Neural cell (in vitro differentiated cells): ENCODE data around the gene GPANK1. TPM values are rescaled to one million over a fixed set of nuclear protein-coding genes. Genes with fewer than 3 reads are reported as not detected.
A peak's percentile ranks its signal among the peaks of the same experiment; 100 is the strongest.

Experiments used
- H2AFZ ChIP-seq: fragments of 200-600, 300-800 bp; sonication (generic), shearing (Covaris generic); 2 replicates; pipeline ENCODE4 v1.6.0; 2014; ENCODE audit warnings: low read depth, mild to moderate bottlenecking, antibody characterized with exemption, low read length, moderate library complexity
- H3F3A ChIP-seq: fragments of 200-600 bp; shearing (Covaris generic); 2 replicates; pipeline ENCODE4 v1.6.1; 2016; ENCODE audit warnings: mild to moderate bottlenecking, moderate library complexity, mixed read lengths, antibody characterized with exemption, low read length; ENCODE audit not compliant: insufficient read depth, poor library complexity, severe bottlenecking
- H3K27ac ChIP-seq: fragments of 200-600, 300-800 bp; sonication (generic), shearing (Covaris generic); 2 replicates; pipeline ENCODE4 v1.5.1; 2014; ENCODE audit warnings: mild to moderate bottlenecking, low read length, moderate library complexity
- H3K27me3 ChIP-seq: fragments of 300-800, 200-600 bp; sonication (generic), shearing (Covaris generic); 2 replicates; pipeline ENCODE4 v1.6.0; 2014; ENCODE audit warnings: mild to moderate bottlenecking, low read depth, low read length, moderate library complexity; ENCODE audit not compliant: insufficient read depth
- H3K36me3 ChIP-seq: fragments of 300-800, 200-600 bp; sonication (generic), shearing (Covaris generic); 2 replicates; pipeline ENCODE4 v1.5.1; 2014; ENCODE audit warnings: mild to moderate bottlenecking, antibody characterized with exemption, low read length, moderate library complexity; ENCODE audit not compliant: insufficient read depth
- H3K4me2 ChIP-seq: fragments of 300-800, 200-600 bp; sonication (generic), shearing (Covaris generic); 2 replicates; pipeline ENCODE4 v1.6.0; 2014; ENCODE audit warnings: mild to moderate bottlenecking, low read length
- H3K4me3 ChIP-seq: fragments of 300-800, 200-600 bp; sonication (generic), shearing (Covaris generic); 2 replicates; pipeline ENCODE4 v1.5.1; 2014; ENCODE audit warnings: mild to moderate bottlenecking, low read length, moderate library complexity
- H3K79me2 ChIP-seq: fragments of 200-600 bp; shearing (Covaris generic); replicated peaks from 2 replicates; pipeline ENCODE4 v1.6.0; 2014; ENCODE audit warnings: mild to moderate bottlenecking, low read length, moderate library complexity; ENCODE audit not compliant: insufficient read depth
- H3K9ac ChIP-seq: fragments of 300-800, 200-600 bp; sonication (generic), shearing (Covaris generic); 2 replicates; pipeline ENCODE4 v1.6.1; 2016; ENCODE audit warnings: mild to moderate bottlenecking, low read length, mixed read lengths
- H3K9me2 ChIP-seq: fragments of 200-600 bp; shearing (Covaris generic); 2 replicates; pipeline ENCODE4 v1.6.1; 2016; ENCODE audit warnings: mild to moderate bottlenecking, low read length, mixed read lengths; ENCODE audit not compliant: insufficient read depth
- H3K9me3 ChIP-seq: fragments of 200-600, 300-800 bp; sonication (generic), shearing (Covaris generic); 2 replicates; pipeline ENCODE4 v1.6.1; 2016; ENCODE audit warnings: mild to moderate bottlenecking, mixed run types, low read length, moderate library complexity, mixed read lengths
- H4K20me1 ChIP-seq: fragments of 200-600 bp; shearing (Covaris generic); 2 replicates; pipeline ENCODE4 v1.6.1; 2016; ENCODE audit warnings: mild to moderate bottlenecking, mixed run types; ENCODE audit not compliant: insufficient read depth
- EP300 ChIP-seq: fragments of 450-650 bp; conservative IDR thresholded peaks from 2 replicates; pipeline ENCODE4 v1.6.1; 2014; ENCODE audit warnings: antibody characterized with exemption, mild to moderate bottlenecking, moderate library complexity; ENCODE audit not compliant: poor library complexity, severe bottlenecking
- EZH2 ChIP-seq: fragments of 200-600, 300-800 bp; shearing (Covaris generic), sonication (generic); IDR thresholded peaks from 2 replicates; pipeline ENCODE4 v1.6.1; 2014; ENCODE audit warnings: antibody characterized with exemption, low read length, borderline replicate concordance, mild to moderate bottlenecking; ENCODE audit not compliant: insufficient read depth, poor library complexity, severe bottlenecking
- MXI1 ChIP-seq: fragments of 450-650 bp; conservative IDR thresholded peaks from 2 replicates; pipeline ENCODE4 v1.6.1; 2014; ENCODE audit warnings: antibody characterized with exemption, mild to moderate bottlenecking; ENCODE audit not compliant: poor library complexity, severe bottlenecking
- POLR2AphosphoS5 ChIP-seq: IDR thresholded peaks from 2 replicates; pipeline ENCODE4 v1.6.1; 2012
- RAD21 ChIP-seq: fragments of 450-650 bp; conservative IDR thresholded peaks from 2 replicates; pipeline ENCODE4 v1.6.1; 2014; ENCODE audit warnings: antibody characterized with exemption, mild to moderate bottlenecking, moderate library complexity
- SMC3 ChIP-seq: fragments of 450-650 bp; conservative IDR thresholded peaks from 2 replicates; pipeline ENCODE4 v1.6.1; 2014; ENCODE audit warnings: antibody characterized with exemption, mild to moderate bottlenecking, moderate library complexity; ENCODE audit not compliant: poor library complexity
- TAF1 ChIP-seq: IDR thresholded peaks from 2 replicates; pipeline ENCODE4 v1.6.1; 2012; ENCODE audit warnings: low read depth
- polyA plus RNA-seq: library from polyadenylated mRNA; depleted of rRNA; stranded (reverse); fragments of >200 nt; gene quantifications from 2 replicates; pipeline ENCODE4 v1.2.3, GENCODE V29; 2014
- TF ChIP-seq, protein P1 (sequence below): fragments of 450-650 bp; IDR thresholded peaks from 2 replicates; pipeline ENCODE4 v1.5.1; 2014; ENCODE audit warnings: antibody characterized with exemption, mild to moderate bottlenecking, moderate library complexity; ENCODE audit not compliant: poor library complexity, severe bottlenecking
- TF ChIP-seq, protein P2 (sequence below): IDR thresholded peaks from 2 replicates; pipeline ENCODE4 v1.6.1; 2012; ENCODE audit warnings: borderline replicate concordance

The GPANK1 gene
- polyA plus RNA-seq, 1 donor from 2014 or later = 18.4 TPM

DNA sequence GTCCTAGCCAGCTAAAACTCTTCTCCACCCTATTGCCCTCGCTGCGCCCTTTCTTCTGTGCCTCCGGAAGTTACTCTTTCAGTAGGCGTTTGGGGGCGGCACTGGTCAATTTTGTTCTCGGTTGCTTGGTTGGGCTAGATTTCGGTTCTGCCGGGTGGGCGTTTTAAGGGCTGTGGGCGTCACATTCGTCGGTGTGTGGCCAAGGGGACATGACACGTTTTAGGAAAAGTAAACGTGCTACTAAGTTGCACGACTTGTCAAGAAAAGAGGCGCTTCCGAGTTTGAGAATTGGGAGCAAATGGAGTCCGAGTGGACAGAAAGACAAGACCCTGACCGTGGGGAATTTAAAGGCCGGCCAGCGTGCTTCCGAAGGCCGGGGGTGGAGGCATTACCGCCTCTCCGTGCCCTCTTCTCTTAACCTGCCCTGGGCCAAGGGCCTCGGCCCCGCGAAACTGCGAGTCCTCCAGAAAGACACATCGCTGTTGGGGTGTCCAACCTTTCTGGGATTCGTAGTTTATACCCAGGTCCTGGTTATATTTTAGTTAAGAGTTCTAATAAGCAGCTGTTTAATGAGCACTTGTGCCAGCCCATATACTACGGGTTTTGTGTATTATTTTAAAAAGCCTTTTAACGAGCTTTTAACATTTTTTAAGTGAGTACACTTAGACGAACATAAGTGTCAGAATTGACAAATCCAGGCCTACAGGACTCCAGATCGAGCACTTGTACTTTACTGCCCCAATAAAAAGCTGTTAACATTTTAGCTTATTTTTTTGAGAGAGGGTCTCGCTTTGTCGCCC, 11.7 kb downstream of the GPANK1 start:
- H2AFZ ChIP-seq = peak overlapping the region; percentile 66
- no peaks in the 10 kb centered on the region for H3K36me3 ChIP-seq
- peaks cover 30% of the 10 kb centered on the region for H3K79me2 ChIP-seq
- no peaks in the 10 kb centered on the region for H4K20me1 ChIP-seq
- H3K4me2 ChIP-seq = peak overlapping the region; percentile 95
- no peaks in the 10 kb centered on the region for H3K9me3 ChIP-seq
- no peaks in the 10 kb centered on the region for H3K9me2 ChIP-seq
- H3K9ac ChIP-seq = peak overlapping the region; percentile 90
- peaks cover 3% of the 10 kb centered on the region for H3F3A ChIP-seq
- no peaks in the 10 kb centered on the region for H3K27me3 ChIP-seq
- H3K27ac ChIP-seq = peak overlapping the region; percentile 98
- TF ChIP-seq EZH2 = no peak
- TF ChIP-seq, protein P1, sequence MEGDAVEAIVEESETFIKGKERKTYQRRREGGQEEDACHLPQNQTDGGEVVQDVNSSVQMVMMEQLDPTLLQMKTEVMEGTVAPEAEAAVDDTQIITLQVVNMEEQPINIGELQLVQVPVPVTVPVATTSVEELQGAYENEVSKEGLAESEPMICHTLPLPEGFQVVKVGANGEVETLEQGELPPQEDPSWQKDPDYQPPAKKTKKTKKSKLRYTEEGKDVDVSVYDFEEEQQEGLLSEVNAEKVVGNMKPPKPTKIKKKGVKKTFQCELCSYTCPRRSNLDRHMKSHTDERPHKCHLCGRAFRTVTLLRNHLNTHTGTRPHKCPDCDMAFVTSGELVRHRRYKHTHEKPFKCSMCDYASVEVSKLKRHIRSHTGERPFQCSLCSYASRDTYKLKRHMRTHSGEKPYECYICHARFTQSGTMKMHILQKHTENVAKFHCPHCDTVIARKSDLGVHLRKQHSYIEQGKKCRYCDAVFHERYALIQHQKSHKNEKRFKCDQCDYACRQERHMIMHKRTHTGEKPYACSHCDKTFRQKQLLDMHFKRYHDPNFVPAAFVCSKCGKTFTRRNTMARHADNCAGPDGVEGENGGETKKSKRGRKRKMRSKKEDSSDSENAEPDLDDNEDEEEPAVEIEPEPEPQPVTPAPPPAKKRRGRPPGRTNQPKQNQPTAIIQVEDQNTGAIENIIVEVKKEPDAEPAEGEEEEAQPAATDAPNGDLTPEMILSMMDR = peak; percentile 56
- no peak for TF ChIP-seq TAF1
- no peak for TF ChIP-seq SMC3
- peak; percentile 15 for TF ChIP-seq RAD21
- TF ChIP-seq, protein P2, sequence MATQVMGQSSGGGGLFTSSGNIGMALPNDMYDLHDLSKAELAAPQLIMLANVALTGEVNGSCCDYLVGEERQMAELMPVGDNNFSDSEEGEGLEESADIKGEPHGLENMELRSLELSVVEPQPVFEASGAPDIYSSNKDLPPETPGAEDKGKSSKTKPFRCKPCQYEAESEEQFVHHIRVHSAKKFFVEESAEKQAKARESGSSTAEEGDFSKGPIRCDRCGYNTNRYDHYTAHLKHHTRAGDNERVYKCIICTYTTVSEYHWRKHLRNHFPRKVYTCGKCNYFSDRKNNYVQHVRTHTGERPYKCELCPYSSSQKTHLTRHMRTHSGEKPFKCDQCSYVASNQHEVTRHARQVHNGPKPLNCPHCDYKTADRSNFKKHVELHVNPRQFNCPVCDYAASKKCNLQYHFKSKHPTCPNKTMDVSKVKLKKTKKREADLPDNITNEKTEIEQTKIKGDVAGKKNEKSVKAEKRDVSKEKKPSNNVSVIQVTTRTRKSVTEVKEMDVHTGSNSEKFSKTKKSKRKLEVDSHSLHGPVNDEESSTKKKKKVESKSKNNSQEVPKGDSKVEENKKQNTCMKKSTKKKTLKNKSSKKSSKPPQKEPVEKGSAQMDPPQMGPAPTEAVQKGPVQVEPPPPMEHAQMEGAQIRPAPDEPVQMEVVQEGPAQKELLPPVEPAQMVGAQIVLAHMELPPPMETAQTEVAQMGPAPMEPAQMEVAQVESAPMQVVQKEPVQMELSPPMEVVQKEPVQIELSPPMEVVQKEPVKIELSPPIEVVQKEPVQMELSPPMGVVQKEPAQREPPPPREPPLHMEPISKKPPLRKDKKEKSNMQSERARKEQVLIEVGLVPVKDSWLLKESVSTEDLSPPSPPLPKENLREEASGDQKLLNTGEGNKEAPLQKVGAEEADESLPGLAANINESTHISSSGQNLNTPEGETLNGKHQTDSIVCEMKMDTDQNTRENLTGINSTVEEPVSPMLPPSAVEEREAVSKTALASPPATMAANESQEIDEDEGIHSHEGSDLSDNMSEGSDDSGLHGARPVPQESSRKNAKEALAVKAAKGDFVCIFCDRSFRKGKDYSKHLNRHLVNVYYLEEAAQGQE = peak; percentile 3
- no peak for TF ChIP-seq POLR2AphosphoS5
- TF ChIP-seq MXI1 = peak; percentile 82
- TF ChIP-seq EP300 = no peak
- peak overlapping the region; percentile 72 for H3K4me3 ChIP-seq

DNA sequence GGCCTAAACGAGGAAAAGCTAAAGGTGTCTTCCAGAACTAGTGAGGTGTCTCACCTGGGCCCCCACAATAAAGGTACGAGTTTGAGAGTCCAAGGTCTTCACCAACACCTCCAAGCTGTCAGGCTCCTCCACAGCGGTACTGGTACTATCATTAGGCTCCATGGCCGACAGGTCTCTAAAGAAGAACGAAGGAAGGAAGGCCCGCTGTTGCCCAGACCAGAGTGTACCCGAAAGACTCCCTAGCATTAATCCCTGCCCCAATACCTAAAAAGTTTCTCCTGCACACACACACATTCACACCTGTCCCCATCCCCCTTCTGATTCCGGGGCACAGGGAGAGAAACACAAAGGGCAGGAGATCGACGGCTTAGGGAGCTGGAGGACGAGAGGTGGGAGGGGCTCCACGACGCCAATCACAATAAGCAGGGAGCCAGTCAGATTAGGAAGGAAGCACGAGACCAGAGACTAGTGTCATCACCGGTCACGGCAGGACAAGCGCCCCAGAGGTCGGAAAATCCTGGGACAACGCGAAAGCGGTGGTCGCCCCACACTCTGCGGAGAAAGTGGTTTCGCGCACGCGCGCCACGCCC, 13.1 kb downstream of the GPANK1 start:
- no peaks in the 10 kb centered on the region for H4K20me1 ChIP-seq
- H3K27ac ChIP-seq = peak overlapping the region; percentile 98
- no peaks in the 10 kb centered on the region for H3K36me3 ChIP-seq
- H3K4me3 ChIP-seq = peak overlapping the region; percentile 72
- H2AFZ ChIP-seq = peak overlapping the region; percentile 56
- peaks cover 3% of the 10 kb centered on the region for H3F3A ChIP-seq
- TF ChIP-seq, protein P1 = no peak
- TF ChIP-seq TAF1 (peak; percentile 65), SMC3 (no peak), EZH2 (no peak), RAD21 (no peak), EP300 (no peak), POLR2AphosphoS5 (peak; percentile 67), MXI1 (no peak)
- TF ChIP-seq, protein P2 = peak; percentile 62
- H3K4me2 ChIP-seq = peak overlapping the region; percentile 99
- H3K27me3 ChIP-seq = no peaks in the 10 kb centered on the region
- H3K9ac ChIP-seq = peak overlapping the region; percentile 90
- peaks cover 31% of the 10 kb centered on the region for H3K79me2 ChIP-seq
- H3K9me2 ChIP-seq = no peaks in the 10 kb centered on the region
- no peaks in the 10 kb centered on the region for H3K9me3 ChIP-seq
